Pulmonary artery endothelial cell (primary cell): ENCODE measurements around the gene CCDC74A. TPM values are rescaled to one million over a fixed set of nuclear protein-coding genes. Genes with fewer than 3 reads are reported as not detected.
A peak's percentile ranks its signal among the peaks of the same experiment; 100 is the strongest.
"Not testable (repeated sequence)": the region's sequence is repeated elsewhere in the genome, so short reads cannot be mapped to it uniquely, and the experiment has no call there.

Experiments
- DNase-seq: peaks from one replicate; pipeline ENCODE4 v3.0.0-alpha.2; 2011; ENCODE audit warnings: low read depth, low spot score
- total RNA-seq: library from RNA; depleted of rRNA; stranded (reverse); fragments of >200 nt; gene quantifications from 2 replicates; pipeline ENCODE4 v1.2.3, GENCODE V29; 2014

Gene CCDC74A
- total RNA-seq = 3.4 and 3.8 TPM in 2 replicates

DNA sequence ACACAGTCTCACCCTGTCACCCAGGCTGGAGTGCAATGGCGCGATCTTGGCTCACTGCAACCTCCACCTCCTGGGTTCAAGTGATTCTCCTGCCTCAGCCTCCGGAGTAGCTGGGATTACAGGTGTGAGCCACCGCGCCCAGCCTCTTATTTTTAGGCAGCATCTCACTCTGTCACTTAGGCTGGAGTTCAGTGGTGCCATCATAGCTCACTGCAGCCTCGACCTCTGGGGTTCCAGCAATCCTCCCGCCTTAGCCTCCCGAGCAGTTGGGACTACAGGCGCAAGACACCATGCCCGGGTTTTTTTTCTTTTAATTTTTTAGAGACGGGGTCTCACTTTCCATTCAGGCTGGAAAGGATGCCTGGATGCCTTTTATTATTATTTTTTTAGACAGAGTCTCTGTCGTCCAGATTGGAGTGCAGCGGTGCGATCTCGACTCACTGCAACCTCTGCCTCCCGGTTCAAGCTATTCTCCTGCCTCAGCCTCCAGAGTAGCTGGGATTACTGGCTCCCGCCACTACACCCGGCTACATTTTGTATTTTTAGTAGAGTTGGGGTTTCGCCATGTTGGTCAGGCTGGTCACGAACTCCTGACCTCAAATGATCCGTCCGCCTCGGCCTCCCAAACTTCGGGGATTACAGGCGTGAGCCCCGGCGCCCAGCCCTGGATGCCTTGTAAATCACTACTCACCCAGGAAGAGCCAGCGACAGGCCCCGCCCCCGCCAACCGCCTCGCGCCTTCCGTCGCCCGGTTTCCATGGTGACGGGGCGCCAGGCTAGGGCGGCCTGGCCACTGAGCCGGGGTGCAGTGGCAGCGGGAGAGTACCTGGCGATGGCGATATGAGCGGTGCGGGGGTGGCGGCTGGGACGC lies at the start of gene CCDC74A:
CCDC74A (plus strand) TSS at position 758 of the 871 bp plus-strand sequence; CDS start at position 841, 83 bp downstream.
- not testable (repeated sequence) for DNase-seq

DNA sequence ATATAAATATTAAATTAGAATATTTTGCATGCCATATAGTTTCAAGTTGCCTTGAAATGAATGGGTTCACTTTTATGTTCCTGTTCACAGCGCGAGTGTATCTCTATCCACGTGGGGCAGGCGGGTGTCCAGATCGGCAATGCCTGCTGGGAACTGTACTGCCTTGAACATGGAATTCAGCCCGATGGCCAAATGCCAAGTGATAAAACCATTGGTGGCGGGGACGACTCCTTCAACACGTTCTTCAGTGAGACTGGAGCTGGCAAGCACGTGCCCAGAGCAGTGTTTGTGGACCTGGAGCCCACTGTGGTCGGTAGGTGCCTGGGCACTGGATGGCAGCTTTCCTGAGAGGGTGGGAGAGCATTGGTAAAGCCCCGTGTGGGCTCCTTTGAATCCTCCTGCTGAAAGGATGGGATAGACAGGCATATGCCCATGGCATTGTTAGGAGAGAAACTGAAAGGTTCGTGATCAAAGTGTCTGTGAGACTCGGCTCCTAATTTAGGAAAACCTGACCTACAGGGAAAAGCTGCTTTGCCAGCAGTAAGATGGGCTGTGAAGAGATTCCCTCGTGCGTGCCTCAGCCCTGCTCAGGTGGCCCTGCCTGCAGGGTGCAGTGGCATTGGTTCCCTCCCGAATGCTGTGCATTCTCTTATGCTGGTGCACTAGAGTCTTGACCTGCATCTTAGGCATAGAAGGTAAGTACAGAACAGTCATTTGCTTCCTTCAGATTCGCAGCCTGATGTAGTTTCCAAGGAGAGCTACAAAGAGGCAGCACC lies 49.4 kb upstream of the CCDC74A start:
- not testable (repeated sequence) for DNase-seq

DNA sequence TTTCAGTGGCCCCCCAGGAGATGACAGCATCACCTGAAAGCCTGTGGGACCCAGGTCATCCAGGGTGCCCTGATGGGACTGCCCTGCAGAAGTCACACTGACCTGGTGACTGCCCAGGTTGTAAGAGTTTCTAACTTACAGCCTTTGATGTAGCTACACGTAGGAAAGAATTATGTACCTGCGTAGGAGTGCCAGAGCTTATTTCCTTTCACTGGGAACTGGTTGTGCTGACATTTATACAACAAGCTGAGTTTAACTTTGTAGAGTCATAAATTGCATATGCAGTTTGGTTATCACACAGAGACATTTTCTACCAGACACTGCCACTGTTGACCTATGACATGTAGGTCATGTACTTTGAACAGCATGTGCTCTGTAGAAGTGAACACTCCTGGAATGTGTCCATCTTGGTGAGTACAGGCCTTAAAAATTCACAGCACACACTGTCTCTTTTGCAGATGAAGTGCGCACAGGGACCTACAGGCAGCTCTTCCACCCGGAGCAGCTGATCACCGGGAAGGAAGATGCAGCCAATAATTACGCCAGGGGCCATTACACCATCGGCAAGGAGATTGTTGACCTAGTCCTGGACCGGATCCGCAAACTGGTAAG lies 48.7 kb upstream of the CCDC74A start:
- DNase-seq = not testable (repeated sequence)

DNA sequence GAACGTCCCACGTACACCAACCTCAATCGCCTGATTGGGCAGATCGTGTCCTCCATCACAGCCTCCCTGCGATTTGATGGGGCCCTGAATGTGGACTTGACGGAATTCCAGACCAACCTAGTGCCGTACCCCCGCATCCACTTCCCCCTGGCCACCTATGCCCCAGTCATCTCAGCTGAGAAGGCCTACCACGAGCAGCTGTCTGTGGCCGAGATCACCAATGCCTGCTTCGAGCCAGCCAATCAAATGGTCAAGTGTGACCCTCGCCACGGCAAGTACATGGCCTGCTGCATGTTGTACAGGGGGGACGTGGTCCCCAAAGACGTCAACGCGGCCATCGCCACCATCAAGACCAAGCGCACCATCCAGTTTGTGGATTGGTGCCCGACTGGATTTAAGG lies 47.3 kb upstream of the CCDC74A start:
- DNase-seq = not testable (repeated sequence)

DNA sequence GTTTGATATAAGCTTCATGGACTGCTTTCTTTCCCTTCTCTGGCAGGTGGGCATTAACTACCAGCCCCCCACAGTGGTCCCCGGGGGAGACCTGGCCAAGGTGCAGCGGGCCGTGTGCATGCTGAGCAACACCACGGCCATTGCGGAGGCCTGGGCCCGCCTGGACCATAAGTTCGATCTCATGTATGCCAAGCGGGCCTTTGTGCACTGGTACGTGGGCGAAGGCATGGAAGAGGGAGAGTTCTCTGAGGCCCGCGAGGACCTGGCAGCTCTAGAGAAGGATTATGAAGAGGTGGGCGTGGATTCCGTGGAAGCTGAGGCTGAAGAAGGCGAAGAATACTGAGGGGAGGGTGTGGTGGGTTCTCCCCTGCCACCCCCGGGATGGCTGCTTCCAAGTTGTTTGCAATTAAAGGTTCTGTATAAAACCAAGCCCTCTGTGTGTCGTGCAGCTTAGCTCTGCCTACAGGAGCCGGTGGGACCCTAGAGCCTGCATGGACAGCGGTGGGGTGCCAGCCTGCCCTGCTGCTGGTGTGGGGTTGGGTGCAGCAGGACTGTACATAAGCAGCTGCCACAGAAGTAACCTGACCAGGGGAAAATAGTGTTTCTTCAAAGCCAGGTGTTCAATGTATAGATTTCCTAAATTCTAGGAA lies 45.1 kb upstream of the CCDC74A start:
- not testable (repeated sequence) for DNase-seq

DNA sequence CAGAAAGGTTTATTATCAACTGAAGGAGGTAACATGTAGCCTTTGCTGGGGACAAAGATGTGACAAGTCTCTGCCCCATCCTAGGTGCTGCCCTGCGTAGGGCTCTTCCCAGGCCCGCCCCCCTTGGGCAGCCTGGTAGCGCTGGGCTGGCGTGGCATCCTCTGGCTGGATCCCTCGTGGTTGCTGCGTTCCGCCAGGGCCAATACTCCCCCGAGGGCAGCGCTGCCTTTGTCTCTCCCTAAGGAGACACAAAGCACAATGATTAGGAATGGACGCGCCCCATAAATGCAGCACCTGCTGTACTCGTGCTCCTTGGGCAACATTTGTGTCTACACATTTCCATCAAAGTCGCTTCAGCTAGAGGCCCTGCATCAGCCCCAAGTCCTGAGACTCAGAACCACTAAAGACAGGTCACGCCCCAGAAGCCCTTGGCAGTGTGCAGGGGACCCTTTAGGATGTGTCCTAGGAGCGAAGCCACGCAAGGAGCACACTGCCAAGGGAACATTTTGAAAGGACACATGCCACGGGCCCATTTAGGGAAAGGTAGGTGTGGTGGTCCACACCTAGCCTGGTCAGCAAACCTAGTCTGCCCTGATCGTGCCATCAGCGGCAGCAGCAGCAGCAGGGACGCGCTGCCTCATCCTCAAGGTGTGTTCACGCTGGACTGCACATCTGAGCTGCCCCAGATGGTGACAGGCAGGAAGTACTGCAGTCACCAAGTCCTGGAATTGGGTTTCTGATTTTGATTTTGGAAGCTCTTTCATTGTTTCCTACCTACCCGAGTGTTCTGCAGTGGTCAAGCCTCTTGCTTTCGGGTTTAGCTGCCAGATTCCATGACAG lies 43.5 kb upstream of the CCDC74A start:
- not testable (repeated sequence) for DNase-seq

DNA sequence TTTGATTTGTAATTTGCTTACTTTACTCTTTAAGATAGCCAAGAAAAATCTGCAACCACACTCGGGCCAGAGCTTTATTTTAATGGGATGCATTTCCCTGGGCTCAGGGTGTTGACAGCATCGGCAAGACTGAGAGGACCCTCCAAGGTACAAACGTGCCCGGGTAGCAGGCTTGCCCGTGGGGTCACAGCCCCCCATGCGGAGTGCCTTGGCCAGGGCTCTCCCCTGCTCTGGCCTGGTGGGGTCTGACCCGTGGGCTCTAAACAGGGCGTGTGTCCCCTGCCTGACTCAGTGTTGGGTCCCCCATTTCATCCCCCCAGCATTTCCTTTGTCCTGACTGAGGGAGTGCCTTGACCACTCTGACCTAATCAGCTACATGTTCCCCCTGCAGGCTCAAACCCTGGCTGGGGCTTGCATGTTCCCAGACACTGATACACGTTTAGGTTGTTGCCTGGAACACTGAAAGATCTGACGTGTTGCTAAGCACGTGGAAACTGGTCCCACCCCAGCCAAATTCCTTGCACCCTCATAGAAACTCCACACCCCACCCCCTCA lies 42.7 kb upstream of the CCDC74A start:
- not testable (repeated sequence) for DNase-seq

DNA sequence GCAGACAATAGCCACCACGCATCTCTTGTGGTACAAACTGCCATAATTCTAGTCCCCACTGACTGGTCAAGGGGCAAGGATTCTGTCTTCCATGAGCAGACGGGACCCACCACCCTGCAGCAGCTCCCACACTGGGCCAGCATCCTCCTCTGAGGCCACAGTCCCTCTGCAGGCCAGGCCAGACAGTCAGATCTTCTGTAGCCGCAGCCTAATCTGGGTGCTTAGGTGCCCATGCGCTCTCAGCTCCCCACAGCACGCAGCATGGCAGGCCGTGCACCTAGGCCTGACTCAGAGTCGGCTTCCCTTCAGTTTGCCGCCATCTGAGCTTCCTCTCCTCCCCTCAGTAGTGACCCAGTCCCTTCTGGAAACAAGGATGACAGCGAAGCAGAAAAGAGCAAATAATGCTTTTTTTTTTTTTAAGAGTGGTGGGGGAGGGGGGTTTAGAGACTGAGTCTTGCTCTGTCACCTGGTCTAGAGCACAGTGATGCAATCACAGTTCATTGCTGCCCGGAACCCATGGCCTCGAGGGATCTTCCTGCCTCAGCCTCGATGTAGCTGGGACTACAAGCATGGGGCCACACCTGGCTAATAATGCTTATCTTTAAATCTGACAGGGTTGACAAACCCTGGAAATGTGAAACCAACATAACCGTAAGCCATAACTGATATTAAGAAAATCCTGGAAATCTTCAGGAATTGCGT lies 41.3 kb upstream of the CCDC74A start:
- DNase-seq = not testable (repeated sequence)

DNA sequence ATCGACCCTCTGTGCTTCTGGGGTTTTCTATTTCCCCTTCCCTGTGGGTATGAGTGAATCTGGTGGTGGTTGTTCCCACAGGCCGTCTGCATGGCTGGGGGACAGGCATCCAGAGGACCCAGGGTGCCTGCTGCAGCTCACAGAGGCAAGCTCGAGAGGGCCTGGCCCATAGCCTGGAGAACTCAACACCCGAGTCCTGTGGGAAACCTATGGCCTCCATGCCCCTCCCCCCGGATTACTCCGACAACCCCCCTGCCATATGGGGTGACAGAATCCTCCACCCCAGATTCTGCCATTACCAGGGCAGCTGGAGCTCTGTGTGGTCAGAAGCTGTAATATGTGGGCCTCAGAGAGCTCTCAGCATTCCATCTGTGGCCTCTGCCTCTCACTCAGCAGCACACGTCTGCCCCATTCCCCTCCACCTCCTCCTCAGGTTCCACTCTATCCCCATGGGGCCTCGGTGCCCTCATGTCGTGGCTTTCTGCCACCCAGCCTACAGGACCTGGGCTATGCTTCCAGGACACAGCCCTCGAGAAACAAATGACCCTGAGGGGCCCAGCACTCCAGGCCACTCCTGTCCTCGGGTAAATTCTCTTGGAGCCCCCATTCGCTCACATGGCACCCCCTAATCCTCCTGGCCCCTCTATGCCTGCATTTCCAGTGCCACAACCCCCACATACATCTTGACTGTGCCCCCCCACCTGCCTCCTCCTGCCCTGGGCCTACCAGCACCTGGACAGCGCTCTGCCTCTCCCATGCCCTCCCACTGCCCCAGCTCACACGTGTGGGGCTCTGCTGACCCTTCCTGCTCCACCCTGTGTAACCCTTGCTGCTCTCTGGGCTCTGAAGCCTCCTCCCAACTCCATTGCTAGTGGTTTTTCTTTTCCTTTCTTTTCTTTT lies 39.1 kb upstream of the CCDC74A start:
- no peak for DNase-seq

DNA sequence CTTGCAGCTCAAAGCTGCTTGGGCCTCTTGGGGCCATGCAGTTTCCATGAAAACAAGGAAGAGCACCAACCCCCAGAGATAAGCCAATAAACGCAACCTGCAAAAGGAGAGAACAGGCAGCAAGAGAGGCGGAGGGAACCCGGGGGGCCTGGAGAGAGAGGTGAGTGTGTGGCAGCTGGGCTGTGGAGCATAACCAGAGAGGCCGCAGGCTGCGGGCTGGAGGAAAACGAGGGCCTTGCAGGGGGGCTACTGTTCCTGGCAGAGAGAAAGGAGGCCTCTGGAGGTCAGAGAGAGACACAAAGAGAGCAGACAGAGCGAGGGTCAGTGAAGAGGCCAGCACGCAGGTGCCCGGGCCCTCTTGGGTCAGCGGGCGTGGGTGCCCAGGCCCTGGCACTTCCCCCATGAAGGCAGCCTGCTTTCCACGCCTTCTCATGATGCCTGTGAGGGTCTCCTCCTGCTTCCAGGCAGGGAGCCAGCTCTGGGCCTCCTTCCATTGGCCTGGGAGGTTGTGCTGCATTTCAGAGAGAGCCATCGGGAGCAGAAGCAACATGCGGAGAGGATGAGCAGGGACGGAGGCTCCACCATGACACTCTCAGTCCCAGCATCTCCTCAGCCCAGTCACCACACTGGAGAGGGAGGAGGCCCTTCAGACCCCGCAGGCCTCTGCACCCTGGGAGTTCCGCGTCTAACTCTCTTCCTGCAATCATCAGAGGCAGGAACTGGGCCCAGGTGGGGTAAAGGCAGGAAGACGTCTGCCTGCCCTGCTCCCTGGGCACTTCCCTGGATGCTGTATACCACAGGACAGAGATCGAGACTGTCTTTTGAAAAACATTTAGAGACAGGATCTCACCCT lies 36.8 kb upstream of the CCDC74A start:
- DNase-seq = not testable (repeated sequence)

DNA sequence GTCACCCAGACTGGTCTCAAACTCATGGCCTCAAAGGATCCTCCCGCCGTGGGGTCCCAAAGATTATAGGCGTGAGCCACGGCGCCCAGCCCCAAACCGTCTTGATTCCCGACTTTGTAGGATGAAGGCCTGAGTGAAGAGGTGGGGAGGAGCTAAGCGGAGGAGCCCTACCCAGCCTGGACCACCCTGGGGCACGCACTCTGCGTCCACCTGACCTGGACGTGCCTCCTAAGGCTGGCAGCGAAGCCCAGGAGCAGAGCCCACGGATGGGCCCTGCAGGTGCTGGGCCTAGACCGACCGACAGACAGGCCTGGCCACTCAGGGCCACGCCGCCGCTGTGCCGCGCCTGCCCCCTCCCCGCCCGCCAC lies 36.2 kb upstream of the CCDC74A start:
- DNase-seq = not testable (repeated sequence)

DNA sequence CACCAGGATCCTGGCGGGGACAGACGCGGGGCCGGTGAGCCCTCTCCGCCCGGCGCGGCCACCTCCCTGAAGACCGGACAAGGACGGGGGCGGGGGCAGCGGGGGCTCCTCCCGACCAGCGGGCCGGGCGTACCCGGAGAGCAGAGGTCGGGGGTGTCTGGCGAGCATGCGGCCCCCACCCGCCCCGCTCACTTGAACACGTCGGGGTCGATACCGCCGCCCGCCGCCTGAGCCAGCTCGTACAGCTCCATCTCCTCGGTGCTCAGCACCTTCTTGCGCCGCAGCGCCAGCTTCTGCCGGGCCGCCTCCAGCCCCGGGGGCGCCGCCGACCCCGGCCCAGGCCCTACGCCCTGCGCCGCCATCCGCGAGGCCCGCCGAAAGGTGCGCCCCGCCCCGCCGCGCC lies 35.7 kb upstream of the CCDC74A start, which contains the start of gene MZT2A:
MZT2A (minus strand) TSS at position 383 of the 403 bp plus-strand sequence; CDS start at position 362, 21 bp downstream.
- DNase-seq = not testable (repeated sequence)

DNA sequence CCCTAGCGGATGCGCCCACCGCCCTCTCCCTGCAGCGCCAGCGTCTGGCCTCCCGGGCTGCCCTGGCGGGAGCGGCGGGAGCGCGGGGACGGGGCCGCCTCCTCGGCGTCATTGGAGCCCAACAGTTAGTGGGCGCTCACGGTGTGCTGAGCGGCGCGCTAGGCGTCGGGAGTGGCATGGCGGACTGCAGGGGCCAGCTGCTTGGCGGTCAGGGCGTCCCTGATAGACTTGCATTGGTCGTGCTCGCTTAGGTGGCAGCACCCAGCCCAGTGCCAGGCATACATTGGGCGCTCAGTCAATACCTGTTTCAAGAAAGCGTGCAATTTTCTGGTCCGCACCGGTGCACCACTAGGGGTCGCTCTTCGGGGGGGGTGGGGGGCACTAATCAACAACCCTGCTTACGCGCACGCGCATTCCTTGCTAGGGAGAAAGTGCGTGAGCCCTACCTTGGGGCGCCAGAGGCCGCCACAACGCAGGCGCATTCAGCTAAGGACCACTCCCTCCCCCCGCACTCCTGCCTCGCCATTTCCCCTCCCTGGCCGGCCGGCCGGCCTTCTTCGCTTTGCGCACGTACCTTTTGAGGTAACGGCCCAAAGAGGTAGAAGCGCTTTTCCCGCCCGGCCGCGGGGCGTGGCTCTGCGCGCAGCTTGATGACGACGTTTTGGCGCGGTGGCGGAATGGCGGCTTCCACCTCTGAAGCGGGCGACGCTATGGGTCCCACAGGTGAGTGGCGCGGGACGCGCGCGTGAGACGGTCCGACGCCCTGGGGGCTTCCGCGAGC lies 35.1 kb upstream of the CCDC74A start:
- DNase-seq = peak; percentile 77

DNA sequence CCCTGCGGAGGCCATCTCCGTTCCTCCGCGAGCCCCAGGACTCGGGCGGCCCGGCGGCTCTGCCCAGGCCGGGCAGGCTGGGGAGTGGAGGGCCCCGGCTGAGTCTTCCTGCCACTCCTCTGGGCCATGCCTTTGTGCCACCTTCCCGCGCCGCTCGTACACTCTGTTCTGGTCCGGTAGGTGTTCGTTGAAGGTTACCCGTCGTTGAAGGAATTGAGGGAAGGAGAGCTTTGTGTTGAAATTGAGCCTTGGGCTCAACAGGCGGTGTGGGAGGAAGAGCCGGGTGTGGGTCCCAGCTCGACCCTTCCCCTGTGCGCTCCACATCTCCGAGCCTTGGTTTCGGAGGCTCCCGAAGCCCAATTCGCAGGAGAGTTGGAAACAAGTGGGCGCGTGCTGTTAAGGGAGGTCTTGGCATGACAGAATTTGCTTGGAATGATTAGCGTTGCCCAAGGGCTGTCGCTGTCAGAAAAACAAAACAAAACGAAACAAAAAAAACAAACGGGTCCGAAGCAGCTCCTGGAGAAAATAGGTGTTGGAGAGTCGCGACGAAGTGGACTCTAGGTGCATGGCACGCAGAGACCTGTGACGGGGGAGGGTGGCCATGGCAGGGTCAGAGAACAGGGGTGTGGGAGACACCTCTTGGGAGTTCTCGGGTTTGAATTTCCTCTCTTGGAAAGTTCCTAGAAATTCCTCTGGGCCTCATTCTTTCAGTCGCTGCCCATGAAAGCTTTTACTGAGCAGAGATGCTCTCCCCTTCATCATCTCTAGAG lies 34.3 kb upstream of the CCDC74A start:
- DNase-seq = no peak

DNA sequence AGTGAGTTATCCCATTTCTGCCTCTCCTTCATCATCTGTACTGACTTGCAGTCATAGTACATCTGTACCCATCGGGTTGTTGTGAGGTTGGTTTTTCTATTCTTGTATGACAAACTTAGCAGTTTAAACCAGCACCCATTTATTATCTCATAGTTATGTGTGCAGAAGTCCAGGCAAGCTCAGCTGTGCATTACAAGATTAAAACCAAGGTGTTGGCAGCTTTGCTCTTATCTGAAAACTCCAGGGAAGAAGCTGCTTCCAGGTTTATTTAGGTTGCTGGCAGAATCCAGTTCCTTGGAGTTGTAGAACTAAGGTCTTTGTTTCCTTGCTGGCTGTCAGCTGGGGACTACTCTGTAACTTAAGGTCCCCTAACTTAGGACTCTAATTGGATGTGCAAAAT lies 32.2 kb upstream of the CCDC74A start:
- not testable (repeated sequence) for DNase-seq
